HEK293T (cell line): Measurements from ENCODE around the gene GBE1.
"Not testable (repeated sequence)": the region's sequence is repeated elsewhere in the genome, so short reads cannot be mapped to it uniquely, and the experiment has no call there.

Source experiments
- CTCF ChIA-PET: fragments of 350-600 bp; formaldehyde crosslinking; extraction: SDS; loops from one replicate; lab custom pipeline; 2021; ENCODE audit warnings: antibody characterized with exemption, inconsistent platforms; lab: Yijun Ruan, JAX
- POLR2A ChIA-PET: fragments of 350-600 bp; formaldehyde crosslinking; extraction: SDS; loops from one replicate; lab custom pipeline; 2020; ENCODE audit warnings: antibody characterized with exemption, inconsistent platforms; lab: Yijun Ruan, JAX
- DNase-seq: peaks from one replicate; pipeline ENCODE4 v3.0.0; 2012; ENCODE audit warnings: mixed read lengths; ENCODE audit errors: extremely low spot score
- ARNT ChIP-seq: fragments of 450-650 bp; IDR thresholded peaks from 2 replicates; pipeline ENCODE4 v1.6.1; 2017; ENCODE audit warnings: mild to moderate bottlenecking
- BHLHE40 ChIP-seq: fragments of 450-650 bp; IDR thresholded peaks from 2 replicates; pipeline ENCODE4 v1.6.1; 2016; ENCODE audit warnings: mild to moderate bottlenecking, moderate library complexity, borderline replicate concordance
- CTBP1 ChIP-seq: fragments of 450-650 bp; IDR thresholded peaks from 2 replicates; pipeline ENCODE4 v1.6.1; 2016; ENCODE audit warnings: borderline replicate concordance
- ELF4 ChIP-seq: fragments of 450-650 bp; IDR thresholded peaks from 2 replicates; pipeline ENCODE4 v1.6.1; 2017; ENCODE audit warnings: antibody characterized with exemption
- FOXA1 ChIP-seq: fragments of 450-650 bp; IDR thresholded peaks from 2 replicates; pipeline ENCODE4 v1.6.1; 2016; ENCODE audit warnings: mild to moderate bottlenecking
- FOXK2 ChIP-seq: fragments of 450-650 bp; IDR thresholded peaks from 2 replicates; pipeline ENCODE4 v1.6.1; 2016; ENCODE audit warnings: mild to moderate bottlenecking
- FOXM1 ChIP-seq: fragments of 450-650 bp; IDR thresholded peaks from 2 replicates; pipeline ENCODE4 v1.6.1; 2017; ENCODE audit warnings: mild to moderate bottlenecking, borderline replicate concordance
- HDGF ChIP-seq: fragments of 450-650 bp; IDR thresholded peaks from 2 replicates; pipeline ENCODE4 v1.6.1; 2017; ENCODE audit warnings: antibody characterized with exemption, borderline replicate concordance
- L3MBTL2 ChIP-seq: fragments of 450-650 bp; conservative IDR thresholded peaks from 2 replicates; pipeline ENCODE4 v1.6.1; 2016; ENCODE audit warnings: mild to moderate bottlenecking
- LEF1 ChIP-seq: fragments of 450-650 bp; IDR thresholded peaks from 2 replicates; pipeline ENCODE4 v1.6.1; 2017; ENCODE audit warnings: mild to moderate bottlenecking, borderline replicate concordance
- NFRKB ChIP-seq: fragments of 450-650 bp; IDR thresholded peaks from 2 replicates; pipeline ENCODE4 v1.6.1; 2016; ENCODE audit warnings: mild to moderate bottlenecking, moderate library complexity
- PKNOX1 ChIP-seq: fragments of 450-650 bp; IDR thresholded peaks from 2 replicates; pipeline ENCODE4 v1.6.1; 2016
- SP1 ChIP-seq: fragments of 450-650 bp; IDR thresholded peaks from 2 replicates; pipeline ENCODE4 v1.6.1; 2017
- SUZ12 ChIP-seq: fragments of 450-650 bp; IDR thresholded peaks from 2 replicates; pipeline ENCODE4 v1.6.1; 2016; ENCODE audit warnings: mild to moderate bottlenecking
- TARDBP ChIP-seq: fragments of 450-650 bp; IDR thresholded peaks from 2 replicates; pipeline ENCODE4 v1.6.1; 2016
- ZNF384 ChIP-seq: fragments of 450-650 bp; IDR thresholded peaks from 2 replicates; pipeline ENCODE4 v1.6.1; 2016

Gene GBE1

GRCh38 chr3:81788610-81789009, 27.2 kb upstream of the GBE1 start:
- no peak for TF ChIP-seq NFRKB
- no peak for TF ChIP-seq LEF1
- TF ChIP-seq HDGF: no peak
- TF ChIP-seq ARNT: no peak
- TF ChIP-seq ZNF384: no peak
- no peak for TF ChIP-seq SP1
- TF ChIP-seq FOXM1: no peak
- ChIA-PET CTCF (no interaction called here), POLR2A (no interaction called here)
- DNase-seq: no peak

GRCh38 chr3:81788044-81788443, 26.6 kb upstream of the GBE1 start:
- no peak for DNase-seq
- POLR2A ChIA-PET: no interaction called here

GRCh38 chr3:81782585-81782984, 21.1 kb upstream of the GBE1 start:
- no peak for DNase-seq
- no peak for TF ChIP-seq FOXK2
- no peak for TF ChIP-seq HDGF
- TF ChIP-seq ARNT: no peak
- TF ChIP-seq ELF4: no peak
- no peak for TF ChIP-seq BHLHE40
- TF ChIP-seq LEF1: no peak
- no peak for TF ChIP-seq SUZ12
- TF ChIP-seq ZNF384: no peak
- TF ChIP-seq FOXM1: no peak
- TF ChIP-seq TARDBP: no peak
- TF ChIP-seq NFRKB: no peak
- CTCF ChIA-PET: no interaction called here
- POLR2A ChIA-PET: no interaction called here

More at GRCh38 chr3:81788044-81788443, 26.6 kb upstream of the GBE1 start:
- CTCF ChIA-PET: no interaction called here
- TF ChIP-seq TARDBP (no peak), FOXA1 (no peak), CTBP1 (no peak), FOXK2 (no peak), LEF1 (no peak), ELF4 (no peak), SP1 (no peak)

GRCh38 chr3:81778678-81779182, 17.3 kb upstream of the GBE1 start:
- no peak for DNase-seq
- CTCF ChIA-PET: no interaction called here
- TF ChIP-seq FOXA1: no peak
- POLR2A ChIA-PET: no interaction called here

GRCh38 chr3:81776643-81777042, 15.2 kb upstream of the GBE1 start:
- POLR2A ChIA-PET: no interaction called here
- CTCF ChIA-PET: no interaction called here
- no peak for TF ChIP-seq PKNOX1
- TF ChIP-seq NFRKB: no peak
- TF ChIP-seq ZNF384: no peak
- no peak for TF ChIP-seq TARDBP
- TF ChIP-seq HDGF: no peak
- TF ChIP-seq FOXM1: no peak
- no peak for DNase-seq

GRCh38 chr3:81770710-81771109, 9.3 kb upstream of the GBE1 start:
- POLR2A ChIA-PET: interaction anchor here (1.1 kb wide), 1 partner anchor 9 kb away, joined by 3 read pairs; the partner anchor contains the start of gene GBE1
- CTCF ChIA-PET: no interaction called here
- TF ChIP-seq SUZ12: no peak
- TF ChIP-seq L3MBTL2: no peak
- no peak for TF ChIP-seq ELF4
- no peak for TF ChIP-seq ZNF384
- no peak for TF ChIP-seq FOXK2
- TF ChIP-seq HDGF: no peak
- no peak for TF ChIP-seq LEF1
- TF ChIP-seq FOXA1: no peak
- no peak for TF ChIP-seq ARNT
- TF ChIP-seq SP1: no peak
- no peak for TF ChIP-seq FOXM1
- no peak for TF ChIP-seq TARDBP
- TF ChIP-seq CTBP1: no peak
- no peak for TF ChIP-seq BHLHE40
- TF ChIP-seq NFRKB: no peak
- no peak for TF ChIP-seq PKNOX1
- no peak for DNase-seq

GRCh38 chr3:81769299-81769698, 7.9 kb upstream of the GBE1 start:
- CTCF ChIA-PET: no interaction called here
- TF ChIP-seq HDGF: no peak
- no peak for TF ChIP-seq CTBP1
- TF ChIP-seq FOXA1: no peak

GRCh38 chr3:81767250-81767859, 5.9 kb upstream of the GBE1 start:
- DNase-seq, POLR2A ChIA-PET, CTCF ChIA-PET: not testable (repeated sequence)

More at GRCh38 chr3:81769299-81769698, 7.9 kb upstream of the GBE1 start:
- DNase-seq: no peak
- POLR2A ChIA-PET: interaction anchor here (1.1 kb wide), 1 partner anchor 7 kb away, joined by 3 read pairs; the partner anchor contains the start of gene GBE1
